HepG2 (cell line): ENCODE measurements around the gene PDZD2. TPM values are rescaled to one million over a fixed set of nuclear protein-coding genes. Genes with fewer than 3 reads are reported as not detected.

Source experiments
- ATAC-seq: fragments of 200-7000 bp; cut with Tn5 transposase; 3 replicates; pipeline ENCODE4 v1.9.1; 2020; ENCODE audit warnings: mild to moderate bottlenecking, moderate library complexity
- BruUV-seq: library from RNA; stranded (reverse); fragments of 400-500 nt; replicated peaks from 2 replicates; lab custom pipeline; 2021; lab: Mats Ljungman, UMichigan
- CTCF ChIA-PET: fragments of 300-600 bp; formaldehyde crosslinking; extraction: SDS; loops from one replicate; lab custom pipeline; 2021; ENCODE audit warnings: low total read pairs, inconsistent platforms, low intra/inter-chr PET ratio; lab: Yijun Ruan, JAX
- POLR2A ChIA-PET: fragments of 350-600 bp; sonication (Branson Sonifier 250); formaldehyde crosslinking; loops from one replicate; lab custom pipeline; 2020; ENCODE audit warnings: antibody characterized with exemption, inconsistent platforms; lab: Yijun Ruan, JAX
- DNase-seq: peaks from one replicate; pipeline ENCODE4 v3.0.0-alpha.2; 2015; ENCODE audit warnings: low spot score
- FAIRE-seq: peaks from 3 replicates; lab custom pipeline; 2011; peaks lifted over from hg19 to GRCh38; lab: Jason Lieb, UNC
- H2AFZ ChIP-seq: one replicate; pipeline ENCODE4 v1.6.1; 2011; ENCODE audit warnings: low read length, inconsistent platforms
- H3K27ac ChIP-seq: fragments of 300-600 bp; 3 replicates; pipeline ENCODE4 v1.8.0; 2011; ENCODE audit warnings: mixed run types, mild to moderate bottlenecking, mixed read lengths, low read length, inconsistent platforms; ENCODE audit not compliant: insufficient read depth; ENCODE audit errors: extremely low read length
- H3K27me3 ChIP-seq, 2 experiments: fragments of 200-600 bp in 1 of 2; 2 replicates in 1 of 2; 3 replicates in 1 of 2; pipeline versions ENCODE4 v1.6.0 to v1.8.0; 2011; ENCODE audit warnings: low read length in 2 of 2, mild to moderate bottlenecking in 2 of 2, moderate library complexity in 2 of 2, inconsistent platforms in 1 of 2; ENCODE audit not compliant: insufficient read depth in 2 of 2, control insufficient read depth in 1 of 2
- H3K36me3 ChIP-seq, 2 experiments: fragments of 200-600 bp in 1 of 2; replicated peaks in 1 of 2; 2 replicates in 1 of 2; 3 replicates in 1 of 2; pipeline versions ENCODE4 v1.5.1 to v1.8.0; 2011; ENCODE audit warnings: low read length in 2 of 2, inconsistent platforms in 1 of 2; ENCODE audit not compliant: insufficient read depth in 2 of 2, control insufficient read depth in 1 of 2
- H3K4me1 ChIP-seq: 2 replicates; pipeline ENCODE4 v1.5.1; 2012; ENCODE audit warnings: low read length, inconsistent platforms; ENCODE audit not compliant: insufficient read depth
- H3K4me2 ChIP-seq: 2 replicates; pipeline ENCODE4 v1.6.0; 2011; ENCODE audit warnings: low read depth, low read length, inconsistent platforms
- H3K4me3 ChIP-seq, 3 experiments: fragments of 200-600 bp in 1 of 3; sonication (generic), shearing (Covaris generic) in 1 of 3; replicated peaks in 1 of 3; 2 replicates each; pipeline ENCODE4 v1.5.1; 2011 to 2016; ENCODE audit warnings: low read length in 3 of 3, inconsistent platforms in 2 of 3, low read depth in 2 of 3, mild to moderate bottlenecking in 2 of 3, control low read depth in 1 of 3, mixed read lengths in 1 of 3; ENCODE audit not compliant: insufficient read depth in 1 of 3
- H3K79me2 ChIP-seq: one replicate; pipeline ENCODE4 v1.6.1; 2011; ENCODE audit warnings: low read length, inconsistent platforms; ENCODE audit not compliant: insufficient read depth
- H3K9ac ChIP-seq: 2 replicates; pipeline ENCODE4 v1.6.0; 2011; ENCODE audit warnings: mild to moderate bottlenecking, low read depth, low read length, inconsistent platforms; ENCODE audit not compliant: insufficient read depth
- H3K9me3 ChIP-seq: 2 replicates; pipeline ENCODE4 v1.5.1; 2012; ENCODE audit warnings: mild to moderate bottlenecking, low read length
- H4K20me1 ChIP-seq: 2 replicates; pipeline ENCODE4 v1.6.0; 2011; ENCODE audit warnings: inconsistent platforms, mild to moderate bottlenecking, low read length, moderate library complexity; ENCODE audit not compliant: insufficient read depth
- HNRNPK ChIP-seq: fragments of 200-400 bp; formaldehyde crosslinking; IDR thresholded peaks from 2 replicates; pipeline ENCODE4 v1.6.1; 2018; ENCODE audit warnings: low read length, low read depth, moderate library complexity, mild to moderate bottlenecking; ENCODE audit not compliant: poor library complexity, severe bottlenecking
- NFE2L2 ChIP-seq: fragments of 150-350 bp; IDR thresholded peaks from 2 replicates; pipeline ENCODE4 v1.6.1; 2014; ENCODE audit warnings: low read length
- RELA ChIP-seq: sonication (generic); formaldehyde crosslinking; IDR thresholded peaks from 2 replicates; pipeline ENCODE4 v1.4.0; 2020; ENCODE audit warnings: missing genetic modification reagents
- TBL1XR1 ChIP-seq: fragments of 150-350 bp; IDR thresholded peaks from 2 replicates; pipeline ENCODE4 v1.6.1; 2014; ENCODE audit warnings: borderline replicate concordance, low read length; ENCODE audit not compliant: partially characterized antibody
- ZNF260 ChIP-seq: sonication (generic); formaldehyde crosslinking; IDR thresholded peaks from 2 replicates; pipeline ENCODE4 v1.4.0; 2020; ENCODE audit warnings: missing genetic modification reagents, low read depth, mild to moderate bottlenecking, borderline replicate concordance
- WGBS: methylation state at CpG from one replicate; pipeline ENCODE4 v1.1.6; 2017; ENCODE audit warnings: low lambda C conversion rate; 5-methylcytosine and 5-hydroxymethylcytosine counted together
- in situ Hi-C: cut with HindIII; loops from 2 replicates; pipeline ENCODE4 v1.10.0; 2017; ENCODE audit warnings: low pct_unique_long_range_greater_than_20kb; ENCODE audit not compliant: extremely low pct_ligation_motif_present
- intact Hi-C: fragments of 100-400 bp; cut with micrococcal nuclease; formaldehyde crosslinking; loops from one replicate; pipeline ENCODE4 v1.10.0; 2022; ENCODE audit not compliant: unreplicated experiment
- polyA plus RNA-seq, 8 experiments: library from polyadenylated mRNA; depleted of rRNA in 3 of 8; stranded (reverse) in 7 of 8; unstranded in 1 of 8; fragments of >200 nt; fragmentation: Illumina TruSeq in 4 of 8; extraction: Trizol in 4 of 8; gene quantifications; 2 replicates each; pipeline versions ENCODE4 v1.2.1 to v1.2.3, GENCODE V29; 2011 to 2016; ENCODE audit warnings: low read depth in 4 of 8, missing spikeins in 1 of 8, mixed read lengths in 1 of 8; ENCODE audit not compliant: insufficient read depth in 1 of 8
- total RNA-seq, 5 experiments: library from RNA; depleted of rRNA; stranded (reverse); fragments of >200 nt; fragmentation: Illumina TruSeq; extraction: Trizol; gene quantifications; 2 replicates each; pipeline ENCODE4 v1.2.3, GENCODE V29; 2016; ENCODE audit warnings: low read depth in 1 of 5
- TF ChIP-seq, protein P1 (sequence below): sonication (generic); formaldehyde crosslinking; IDR thresholded peaks from 2 replicates; pipeline ENCODE4 v1.8.0; 2022; ENCODE audit warnings: mild to moderate bottlenecking, missing genetic modification reagents, moderate library complexity

Gene PDZD2
- total and polyA plus RNA-seq, 2 of the 13 experiments (the other 11 are each of a cell fraction or from before 2014, with no cell fraction given) = 0.04 TPM; not detected in 1

DNA sequence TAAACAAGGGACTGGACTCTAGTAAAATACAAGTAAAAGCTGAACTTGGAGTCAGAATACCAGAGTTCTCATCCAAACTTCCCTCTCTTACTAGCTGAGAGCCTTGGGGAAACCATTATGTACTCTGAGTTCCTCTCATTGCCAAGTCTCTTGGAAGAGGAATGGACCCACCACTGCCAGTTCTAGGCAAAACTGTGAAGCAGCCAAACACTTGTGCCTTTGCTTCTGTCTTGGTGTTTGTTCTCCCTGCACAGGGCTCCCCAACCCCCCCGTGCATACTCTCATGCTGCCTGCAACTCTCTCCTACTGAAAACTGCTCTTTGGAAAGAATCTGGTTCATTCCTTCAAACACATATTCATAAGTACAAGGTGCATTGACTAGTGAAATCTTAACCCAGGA is 102.6 kb downstream of the PDZD2 start:
- Histone ChIP-seq H3K79me2 (no peaks in the 10 kb centered on the region), H3K4me2 (no peak overlapping the region), H3K27ac (no peak overlapping the region), H2AFZ (no peak overlapping the region), H3K4me3 (no peak overlapping the region), H3K9ac (no peak overlapping the region), H4K20me1 (no peaks in the 10 kb centered on the region), H3K9me3 (no peaks in the 10 kb centered on the region), H3K4me1 (no peaks in the 10 kb centered on the region), H3K27me3 (no peaks in the 10 kb centered on the region), H3K36me3 (no peaks in the 10 kb centered on the region)
- CTCF ChIA-PET = no interaction called here
- no peak for DNase-seq
- no TSS peak for BruUV-seq
- intact Hi-C loops (no loop called here), in situ Hi-C loops (no loop called here)
- POLR2A ChIA-PET = no interaction called here
- TF ChIP-seq TBL1XR1 (no peak), ZNF260 (CRISPR knock-in tag) (no peak)
- ATAC-seq = no peak
- no peak for FAIRE-seq
- WGBS = no CpG with 5 or more reads among the region's 1 CpG

DNA sequence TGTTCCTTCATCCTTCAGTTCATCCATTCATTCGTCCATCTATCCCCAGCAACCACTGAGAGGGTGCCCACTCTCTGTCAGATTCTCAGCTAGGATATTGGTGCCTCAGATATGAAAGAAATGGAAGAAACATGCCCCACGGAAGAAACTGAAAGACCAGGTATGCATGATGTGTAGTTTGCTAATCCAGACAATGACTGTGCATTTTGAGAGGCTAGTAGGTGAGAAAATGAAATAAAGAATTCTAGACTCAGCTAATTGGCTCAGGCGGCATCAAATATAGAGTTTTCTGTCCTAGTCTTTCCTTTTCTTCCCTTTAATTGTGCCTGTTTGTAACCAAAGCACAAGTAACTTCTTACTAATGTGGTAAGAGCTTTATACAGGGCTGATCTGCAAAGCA is 104.7 kb downstream of the PDZD2 start:
- Histone ChIP-seq H2AFZ (no peak overlapping the region), H3K36me3 (no peaks in the 10 kb centered on the region), H3K27ac (no peak overlapping the region), H3K4me1 (no peaks in the 10 kb centered on the region), H3K27me3 (no peaks in the 10 kb centered on the region; a peak in 2 of 5 replicates), H3K79me2 (no peaks in the 10 kb centered on the region), H3K4me3 (no peak overlapping the region), H3K9ac (no peak overlapping the region), H4K20me1 (no peaks in the 10 kb centered on the region), H3K9me3 (no peaks in the 10 kb centered on the region), H3K4me2 (no peak overlapping the region)
- POLR2A ChIA-PET = no interaction called here
- CTCF ChIA-PET = no interaction called here
- intact Hi-C loops = no loop called here
- in situ Hi-C loops = no loop called here
- 5% methylated on average over 3 of the region's 3 CpGs for WGBS
- FAIRE-seq (no peak), DNase-seq (no peak), ATAC-seq (no peak)
- TF ChIP-seq, protein P1, sequence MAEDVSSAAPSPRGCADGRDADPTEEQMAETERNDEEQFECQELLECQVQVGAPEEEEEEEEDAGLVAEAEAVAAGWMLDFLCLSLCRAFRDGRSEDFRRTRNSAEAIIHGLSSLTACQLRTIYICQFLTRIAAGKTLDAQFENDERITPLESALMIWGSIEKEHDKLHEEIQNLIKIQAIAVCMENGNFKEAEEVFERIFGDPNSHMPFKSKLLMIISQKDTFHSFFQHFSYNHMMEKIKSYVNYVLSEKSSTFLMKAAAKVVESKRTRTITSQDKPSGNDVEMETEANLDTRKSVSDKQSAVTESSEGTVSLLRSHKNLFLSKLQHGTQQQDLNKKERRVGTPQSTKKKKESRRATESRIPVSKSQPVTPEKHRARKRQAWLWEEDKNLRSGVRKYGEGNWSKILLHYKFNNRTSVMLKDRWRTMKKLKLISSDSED (CRISPR knock-in tag) = no peak
- TF ChIP-seq HNRNPK = no peak
- peak; percentile 49 for TF ChIP-seq NFE2L2
- TF ChIP-seq RELA = no peak
- no TSS peak for BruUV-seq
